HG02678 (cell line): Measurements from ENCODE around the gene TCEAL6.
"Not testable (repeated sequence)": the region's sequence is repeated elsewhere in the genome, so short reads cannot be mapped to it uniquely, and the experiment has no call there.

Source experiments
- ATAC-seq: cut with Tn5 transposase; IDR thresholded peaks from one replicate; pipeline ENCODE4 v1.9.1; 2021; ENCODE audit warnings: mild to moderate bottlenecking, moderate library complexity; ENCODE audit not compliant: unreplicated experiment

Gene TCEAL6

DNA sequence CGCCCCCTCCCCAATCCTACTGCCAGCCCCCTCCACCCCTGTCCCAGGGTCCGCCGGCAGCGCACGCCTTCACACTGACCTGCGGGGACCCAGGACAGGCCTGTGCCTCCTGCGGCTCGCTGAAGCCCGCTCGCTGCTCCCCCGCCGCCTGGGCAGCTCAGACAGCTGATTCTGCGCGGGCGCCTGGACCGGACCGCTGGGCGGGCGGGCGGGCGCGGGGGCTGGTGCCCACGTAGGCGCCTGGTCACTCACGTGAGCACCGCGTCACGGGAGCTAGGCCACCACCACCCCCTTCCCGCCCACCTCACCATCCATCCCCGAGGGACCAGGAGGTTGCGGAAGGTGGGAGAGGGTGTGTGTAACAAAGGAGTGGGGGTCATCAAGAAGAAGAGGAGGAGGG lies at the start of gene TCEAL6:
TSS of gene TCEAL6 (minus strand) at position 208 of the 400 bp plus-strand sequence.
- ATAC-seq, result not testable (repeated sequence)

DNA sequence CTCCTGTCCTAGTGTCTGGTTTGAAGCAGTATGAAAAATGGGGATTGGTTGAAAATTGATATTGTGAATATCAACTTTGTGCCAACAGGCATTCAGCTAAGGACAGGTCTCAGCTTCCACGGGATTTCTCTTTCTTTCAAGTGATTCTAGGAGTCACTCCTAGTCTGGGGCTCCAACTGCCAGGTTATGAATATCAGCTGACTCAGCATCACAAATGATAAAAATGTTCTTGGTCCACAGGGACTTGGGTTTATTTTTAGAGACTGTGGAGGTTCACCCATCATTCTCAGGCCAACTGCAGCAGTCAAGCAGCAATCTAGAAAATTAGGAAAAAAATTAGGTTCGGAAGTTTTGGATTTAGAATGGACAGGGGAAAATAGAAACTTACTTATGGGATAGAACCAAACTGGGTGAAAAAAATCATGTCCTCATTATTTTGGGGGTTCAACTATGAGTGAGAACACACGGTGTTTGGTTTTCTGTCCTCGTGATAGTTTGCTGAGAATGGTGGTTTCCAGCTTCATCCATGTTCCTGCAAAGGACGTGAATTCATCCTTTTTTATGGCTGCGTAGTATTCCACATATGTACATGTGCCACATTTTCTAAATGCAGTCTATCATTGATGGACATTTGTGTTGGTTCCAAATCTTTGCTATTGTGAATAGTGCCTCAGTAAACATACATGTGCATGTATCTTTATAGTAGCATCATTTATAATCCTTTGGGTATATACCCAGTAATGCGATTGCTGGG lies 43.9 kb upstream of the TCEAL6 start:
- no peak for ATAC-seq

DNA sequence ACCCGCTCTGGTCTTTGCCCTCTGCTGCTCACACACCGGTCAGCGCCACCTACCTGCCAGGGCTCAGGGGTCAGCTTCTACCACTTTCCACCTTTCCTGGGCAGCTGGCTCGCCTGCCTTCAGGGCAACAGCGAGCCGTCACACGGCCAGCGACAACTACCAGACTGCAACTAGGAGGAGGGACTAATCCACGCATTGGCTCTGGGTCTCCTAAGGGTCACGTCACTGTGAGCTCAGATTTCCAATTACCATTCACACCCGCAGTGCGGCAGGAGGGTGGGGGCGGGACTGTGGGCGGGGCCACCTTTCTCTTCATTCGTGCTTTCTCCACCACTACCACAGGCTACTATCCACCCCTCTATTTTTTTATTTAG lies 13.5 kb upstream of the TCEAL6 start, which contains the start of gene BEX5:
TSS of gene BEX5 (minus strand) at position 172 of the 374 bp plus-strand sequence. CDS start 1,712 bp downstream, outside the sequence.
- peak; percentile 98 for ATAC-seq

DNA sequence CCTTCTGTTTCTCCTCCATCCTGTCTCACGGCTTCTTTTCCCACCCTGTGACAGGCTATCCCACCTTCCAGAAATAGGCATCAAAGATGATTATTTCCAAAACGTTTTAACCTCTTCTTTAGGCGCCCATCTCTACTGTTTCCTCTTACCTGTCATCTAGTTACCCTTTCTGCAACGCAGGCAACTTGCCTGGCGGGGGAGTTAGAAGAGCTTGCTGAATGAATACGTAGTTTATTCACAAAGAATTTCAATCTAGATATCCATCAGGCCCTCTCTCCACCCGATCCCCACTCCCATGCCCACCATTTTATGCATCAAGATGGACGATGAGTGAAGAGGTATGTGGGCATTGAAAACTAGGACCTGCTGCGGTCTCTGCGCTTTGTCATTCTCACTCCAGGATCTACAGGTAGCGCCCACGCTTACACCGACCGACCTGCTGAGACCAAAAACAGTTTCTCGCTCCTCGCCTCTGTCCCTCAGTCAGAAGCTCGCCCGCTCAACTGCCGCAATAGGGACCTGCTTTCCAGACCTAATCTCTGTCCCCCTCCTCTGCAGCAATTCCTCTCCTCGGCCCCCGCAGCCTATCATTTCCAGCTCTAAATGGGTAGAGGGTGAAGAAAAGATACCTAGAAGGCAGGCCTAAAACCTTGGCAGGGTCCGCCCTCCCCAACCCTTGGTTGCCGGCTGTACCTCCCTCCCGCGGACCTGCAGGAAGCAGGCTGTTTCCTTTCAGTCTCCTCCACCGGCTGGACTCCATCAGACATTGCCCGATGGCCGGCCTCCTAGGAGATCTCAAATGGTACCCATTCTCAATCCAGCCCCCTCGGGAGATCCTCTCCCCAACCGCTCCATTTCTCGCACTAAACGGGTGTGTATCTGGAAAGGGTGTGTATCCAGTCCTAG lies 12.9 kb upstream of the TCEAL6 start:
- peak; percentile 36 for ATAC-seq

DNA sequence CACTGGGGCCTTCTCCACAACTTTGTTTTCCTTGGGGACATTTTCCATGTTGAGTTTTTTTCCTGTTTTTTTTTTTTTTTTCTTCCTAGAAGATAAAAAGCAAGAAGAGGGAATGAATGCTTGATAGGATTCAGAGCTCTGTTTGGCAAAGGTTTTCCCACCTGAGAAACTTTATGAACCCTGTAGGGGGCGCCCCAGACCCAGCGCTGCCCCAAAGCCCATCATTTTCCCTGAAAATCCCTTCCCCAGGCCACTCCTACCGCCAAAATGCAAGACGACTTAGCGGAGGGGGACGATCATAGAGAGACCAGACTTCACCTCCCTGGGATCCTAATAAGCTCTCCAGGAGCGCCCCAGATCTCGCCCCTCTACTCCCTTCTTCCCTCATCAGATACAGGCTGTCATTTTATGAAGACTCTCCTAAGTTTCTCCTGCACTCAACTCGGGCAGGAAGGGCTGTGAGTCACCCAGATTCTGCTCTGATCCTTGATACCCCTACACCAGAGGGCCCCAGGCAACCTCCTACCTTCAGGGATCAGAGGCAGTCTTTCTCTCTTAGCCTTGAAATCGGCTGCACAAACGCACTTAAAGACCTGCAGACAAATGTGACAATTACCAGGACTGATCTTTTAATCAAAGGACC lies 12.1 kb upstream of the TCEAL6 start:
- ATAC-seq, result no peak

DNA sequence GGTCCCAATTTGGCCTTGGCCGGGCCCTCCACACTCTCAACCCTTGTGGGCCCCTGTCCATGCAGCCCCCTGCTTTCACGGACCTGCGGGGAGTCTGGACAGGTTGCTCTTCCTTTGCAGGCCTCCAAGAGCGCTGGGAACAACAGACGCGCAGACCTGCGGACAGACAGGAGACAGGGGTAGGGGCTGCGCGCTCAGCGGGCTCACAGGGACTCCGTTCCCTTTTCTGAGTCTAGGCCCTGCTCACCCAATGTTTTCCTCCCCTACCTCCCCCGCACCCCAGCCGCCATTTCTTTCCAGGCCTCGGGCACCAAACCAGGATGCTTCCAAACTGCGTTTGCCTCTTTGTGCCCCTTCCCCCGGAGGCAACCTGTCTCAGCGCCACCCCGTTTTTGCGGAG lies 650 bp downstream of the TCEAL6 start:
- ATAC-seq, result not testable (repeated sequence)

DNA sequence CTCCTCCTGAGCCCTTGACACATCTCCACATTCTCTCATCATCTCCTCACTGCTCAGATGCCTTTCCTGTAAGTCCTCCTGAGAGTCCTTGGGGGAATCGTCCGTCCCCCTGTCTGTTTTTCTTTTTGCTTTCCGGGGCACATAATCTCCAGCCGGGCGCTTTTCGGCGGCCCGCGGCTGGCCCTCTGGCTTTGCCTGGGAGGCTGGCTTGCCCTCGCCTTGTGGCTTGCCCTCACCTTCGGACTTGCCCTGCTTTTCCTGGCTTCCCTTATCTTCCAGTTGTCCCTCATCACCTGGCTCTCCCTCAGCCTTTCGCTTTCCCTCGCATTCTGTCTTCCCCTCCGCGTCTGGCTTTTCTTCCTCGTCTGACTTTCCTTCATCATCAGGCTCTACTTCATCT lies 1.4 kb downstream of the TCEAL6 start:
- not testable (repeated sequence) for ATAC-seq

DNA sequence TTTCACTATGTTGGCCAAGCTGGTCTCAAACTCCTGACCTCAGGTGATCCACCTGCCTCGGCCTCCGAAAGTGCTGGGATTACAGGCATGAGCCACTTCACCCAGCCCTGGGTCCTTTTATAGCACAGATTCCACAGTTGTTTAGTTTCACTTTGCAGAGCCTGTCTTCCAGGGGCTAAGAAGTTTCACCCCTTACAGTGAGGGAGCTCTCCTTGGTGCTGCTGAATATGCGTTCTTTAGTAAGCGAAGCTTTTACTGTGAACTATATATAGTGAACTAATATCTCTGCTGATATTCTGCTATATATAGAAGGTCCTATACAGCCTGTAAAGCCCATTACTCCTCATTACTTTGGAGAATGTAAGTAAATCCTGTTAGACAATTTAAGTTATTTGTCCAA lies 4.2 kb downstream of the TCEAL6 start:
- no peak for ATAC-seq

DNA sequence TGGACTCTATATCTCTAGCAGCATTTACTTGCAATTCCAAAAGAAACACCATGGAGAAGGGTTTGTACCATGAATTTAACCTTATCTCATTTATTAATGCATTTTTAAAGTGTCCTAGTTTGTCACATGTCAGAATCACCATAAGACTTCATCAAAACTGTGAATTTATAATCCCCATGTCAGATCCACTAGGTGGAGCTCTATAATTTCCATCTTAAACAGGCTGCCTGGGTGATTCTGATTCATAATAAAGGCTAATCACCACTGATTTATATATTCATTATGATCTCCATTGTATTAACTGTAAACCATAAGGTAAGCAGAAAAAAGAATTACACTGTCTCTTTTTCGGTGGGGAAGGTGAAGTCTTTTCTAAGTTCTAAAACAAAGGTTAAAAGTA lies 12.8 kb downstream of the TCEAL6 start:
- no peak for ATAC-seq

DNA sequence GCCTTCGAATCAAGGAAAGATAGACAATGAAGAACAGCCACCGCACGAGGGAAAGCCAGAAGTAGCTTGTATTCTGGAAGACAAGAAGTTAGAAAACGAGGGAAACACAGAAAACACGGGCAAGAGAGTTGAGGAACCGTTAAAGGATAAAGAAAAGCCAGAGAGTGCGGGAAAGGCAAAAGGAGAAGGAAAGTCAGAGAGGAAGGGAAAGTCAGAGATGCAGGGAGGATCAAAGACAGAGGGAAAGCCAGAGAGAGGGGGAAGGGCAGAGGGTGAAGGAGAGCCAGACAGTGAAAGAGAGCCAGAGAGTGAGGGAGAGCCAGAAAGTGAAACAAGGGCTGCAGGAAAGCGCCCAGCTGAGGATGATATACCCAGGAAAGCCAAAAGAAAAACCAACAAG lies 15.4 kb downstream of the TCEAL6 start:
- no peak for ATAC-seq

DNA sequence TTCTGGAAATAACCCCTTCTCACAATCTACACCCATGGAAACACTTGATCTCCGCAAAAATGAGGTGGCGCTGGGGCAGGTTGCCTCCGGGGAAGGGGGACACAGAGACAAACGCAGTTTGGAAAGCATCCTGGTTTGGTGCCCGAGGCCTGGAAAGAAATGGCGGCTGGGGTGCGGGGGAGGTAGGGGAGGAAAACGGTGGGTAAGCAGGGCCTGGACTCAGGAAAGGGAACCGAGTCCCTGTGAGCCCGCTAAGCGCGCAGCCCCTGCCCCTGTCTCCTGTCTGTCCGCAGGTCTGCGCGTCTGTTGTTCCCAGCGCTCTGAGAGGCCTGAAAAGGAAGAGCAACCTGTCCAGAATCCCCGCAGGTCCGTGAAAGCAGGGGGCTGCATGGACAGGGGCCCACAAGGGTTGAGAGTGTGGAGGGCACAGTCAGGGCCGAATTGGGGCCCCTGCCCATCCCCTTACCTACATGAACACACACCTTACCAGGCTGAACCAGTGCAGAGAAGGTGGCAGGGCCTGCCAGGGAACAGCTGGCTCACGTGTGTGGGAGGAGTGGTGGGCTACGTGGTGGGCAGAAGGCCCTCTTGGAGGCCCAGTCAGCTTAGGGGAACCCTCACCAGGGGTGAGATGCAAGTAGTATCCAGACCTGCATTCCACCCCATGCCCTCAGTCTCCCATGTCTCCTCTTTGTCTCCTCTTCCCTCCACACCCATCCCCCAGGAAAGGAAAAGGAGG lies 16.0 kb downstream of the TCEAL6 start:
- ATAC-seq, result not testable (repeated sequence)

DNA sequence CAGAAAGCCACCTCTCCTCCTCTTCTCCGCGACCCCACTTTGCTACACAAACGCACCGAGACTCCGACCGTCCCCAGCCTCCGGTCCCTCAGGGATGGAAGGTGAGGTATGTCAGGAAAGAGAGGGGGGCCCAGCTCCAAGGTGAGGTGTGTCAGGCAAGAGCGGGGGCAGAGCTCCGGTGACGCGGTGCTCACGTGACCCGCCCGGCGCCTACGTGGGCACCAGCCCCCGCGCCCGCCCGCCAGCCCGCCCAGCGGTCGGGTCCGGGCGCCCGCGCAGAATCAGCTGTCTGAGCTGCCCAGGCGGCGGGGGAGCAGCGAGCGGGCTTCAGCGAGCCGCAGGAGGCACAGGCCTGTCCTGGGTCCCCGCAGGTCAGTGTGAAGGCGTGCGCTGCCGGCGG lies 16.8 kb downstream of the TCEAL6 start, which contains the start of gene TCEAL2:
TSS of gene TCEAL2 (plus strand) at position 244 of the 400 bp plus-strand sequence. CDS start 1,152 bp downstream, outside the sequence.
- not testable (repeated sequence) for ATAC-seq

DNA sequence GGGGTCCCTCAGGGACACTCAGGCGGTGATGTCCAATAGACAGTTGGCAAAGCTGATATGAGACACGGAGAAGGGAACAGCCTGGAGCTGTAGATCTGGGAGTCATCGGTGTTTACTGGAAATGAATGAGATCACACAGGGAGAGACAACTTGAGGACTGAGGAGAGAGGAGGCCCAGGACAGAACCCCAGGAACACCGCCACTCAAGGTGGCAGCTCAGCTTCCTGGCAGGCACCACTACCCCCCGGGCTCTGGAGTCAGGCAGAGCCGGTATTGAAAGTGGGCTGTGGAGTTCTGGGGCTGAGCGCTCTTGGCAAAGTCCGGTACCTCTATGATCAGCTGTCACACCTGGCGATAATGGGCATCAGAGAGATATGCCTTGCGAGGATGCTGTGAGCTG lies 17.3 kb downstream of the TCEAL6 start:
- ATAC-seq, result not testable (repeated sequence)

DNA sequence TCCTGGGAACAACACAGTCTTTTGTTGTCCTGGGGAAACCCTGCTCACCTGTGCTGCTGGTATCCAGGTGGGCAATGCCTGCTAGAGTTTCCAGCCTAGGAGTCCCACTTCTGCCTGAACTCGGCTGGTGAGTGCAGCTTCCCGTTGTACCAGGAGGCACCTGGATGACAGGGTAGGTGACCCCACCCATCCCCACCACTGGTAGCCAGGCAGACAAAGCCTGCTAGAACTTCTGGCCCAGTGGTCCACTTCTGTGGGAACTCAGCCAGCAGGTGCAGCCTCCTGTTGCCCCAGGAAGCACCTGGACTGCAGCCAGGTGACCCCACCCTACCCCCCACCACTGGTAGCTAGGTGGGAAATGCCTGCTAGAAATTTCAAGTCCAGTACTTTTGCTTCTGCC lies 26.5 kb downstream of the TCEAL6 start:
- no peak for ATAC-seq

DNA sequence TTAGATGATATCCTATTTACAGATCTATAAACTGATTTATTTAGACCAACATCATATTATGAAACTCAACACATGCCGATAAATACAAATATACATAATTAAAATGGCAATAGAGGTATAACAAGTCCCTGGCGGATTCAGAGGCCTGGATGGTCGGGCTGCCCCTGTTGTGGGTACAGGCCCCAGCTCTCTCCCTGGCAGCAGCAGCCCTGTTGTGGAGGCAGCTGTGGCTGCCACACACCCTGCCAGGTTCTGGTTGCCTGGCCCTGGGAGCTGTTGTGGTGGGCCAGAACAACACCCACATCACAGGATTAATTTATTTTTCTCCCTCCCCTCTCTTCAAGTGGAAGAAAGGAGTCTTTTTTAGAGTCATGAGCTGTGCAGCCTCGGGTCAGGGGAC lies 28.9 kb downstream of the TCEAL6 start:
- ATAC-seq, result no peak
